Erythroblast (primary cell): ENCODE results near the gene CTSL.

Source experiments
- DNase-seq, 2 experiments: peaks; one replicate each; lab custom pipeline; 2025; lab: John Stamatoyannopoulos, UW
- GATA1 ChIP-seq: IDR thresholded peaks from 2 replicates; pipeline ENCODE4 v1.6.1; 2011; ENCODE audit warnings: low read depth, mild to moderate bottlenecking, control low read depth, low read length, moderate library complexity
- POLR2A ChIP-seq: IDR thresholded peaks from 2 replicates; pipeline ENCODE4 v1.6.1; 2011; ENCODE audit warnings: mild to moderate bottlenecking, low read length

The CTSL gene

DNA sequence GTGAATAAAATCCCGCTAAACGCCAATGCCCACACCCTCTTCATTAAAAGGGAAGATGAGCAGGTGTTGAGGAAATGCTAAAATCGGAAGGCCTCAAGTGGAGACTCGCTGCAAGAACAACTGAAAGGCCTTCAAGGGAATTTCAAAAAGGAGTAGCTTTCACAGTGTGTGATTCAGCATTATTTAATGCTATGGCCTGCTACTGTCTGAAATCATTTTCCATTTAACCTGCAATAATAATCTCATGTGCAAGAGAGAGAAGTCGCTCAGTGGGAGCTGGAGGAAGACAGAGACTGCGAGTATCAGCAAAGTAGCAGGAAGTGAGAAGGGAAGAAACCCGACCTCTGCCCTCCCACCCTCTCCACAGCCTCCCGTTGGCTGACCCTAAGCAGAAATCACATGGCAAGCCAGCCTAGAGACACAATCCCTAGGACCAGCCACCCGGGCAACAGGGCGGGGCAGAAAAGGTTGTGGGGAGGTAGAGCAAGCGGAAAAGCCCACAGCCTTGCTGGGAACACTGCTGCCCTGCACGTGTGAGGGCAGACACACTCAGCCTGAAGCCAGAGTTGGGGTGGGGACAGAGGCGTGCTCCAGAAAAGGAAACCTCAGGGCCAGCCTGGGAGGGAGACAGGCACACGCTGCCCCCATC is 39.9 kb upstream of the CTSL start:
- peak in 1 of 2 experiments; percentile 33 for DNase-seq
- TF ChIP-seq GATA1 (no peak), POLR2A (no peak)

GRCh38 chr9:87686520-87687090 is 39.3 kb upstream of the CTSL start:
- DNase-seq: no peak
- TF ChIP-seq POLR2A (no peak), GATA1 (no peak)

- no peak for TF ChIP-seq POLR2A
- no peak for TF ChIP-seq GATA1
- DNase-seq: no peak
These were observed 38.7 kb upstream of the CTSL start for GRCh38 chr9:87687207-87687606.

- no peak for DNase-seq
- TF ChIP-seq POLR2A: no peak
- TF ChIP-seq GATA1: no peak
These were observed 31.6 kb upstream of the CTSL start for GRCh38 chr9:87694236-87694755.

GRCh38 chr9:87695523-87695922 is 30.4 kb upstream of the CTSL start:
- no peak for DNase-seq
- TF ChIP-seq GATA1 (no peak), POLR2A (no peak)

GRCh38 chr9:87696641-87697040 is 29.3 kb upstream of the CTSL start:
- TF ChIP-seq GATA1 (no peak), POLR2A (no peak)
- DNase-seq: no peak

GRCh38 chr9:87698069-87698809 is 27.7 kb upstream of the CTSL start:
- DNase-seq: no peak
- no peak for TF ChIP-seq GATA1
- TF ChIP-seq POLR2A: no peak

- no peak for DNase-seq
These were observed 26.1 kb upstream of the CTSL start for GRCh38 chr9:87699835-87700234.

GRCh38 chr9:87701491-87701890 is 24.4 kb upstream of the CTSL start:
- no peak for TF ChIP-seq POLR2A
- no peak for TF ChIP-seq GATA1
- no peak for DNase-seq

More at GRCh38 chr9:87699835-87700234, 26.1 kb upstream of the CTSL start:
- TF ChIP-seq GATA1: no peak
- no peak for TF ChIP-seq POLR2A

DNA sequence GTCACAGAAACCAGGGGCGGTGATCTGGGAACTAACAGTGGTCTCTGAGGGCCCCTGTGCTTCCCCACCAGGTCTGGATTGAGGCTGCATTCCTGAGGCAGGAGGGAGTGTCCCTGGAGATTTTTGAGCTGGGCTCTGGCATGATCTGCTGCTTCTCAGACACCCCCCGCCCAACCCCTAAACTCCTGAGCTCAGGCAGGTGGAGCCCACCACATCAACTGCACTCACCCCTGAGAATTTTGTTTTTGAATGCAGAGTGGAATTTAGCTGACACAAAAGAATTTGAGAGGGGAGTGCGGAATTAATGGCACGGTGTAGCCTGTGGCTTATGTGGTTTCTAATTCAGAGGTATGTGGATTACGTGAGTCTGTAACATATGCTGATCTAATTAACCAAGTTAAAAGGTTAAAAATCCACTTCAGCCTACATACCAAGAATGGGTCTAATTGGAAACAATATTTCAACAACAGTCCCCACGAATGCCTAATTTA is 23.9 kb upstream of the CTSL start:
- no peak for DNase-seq
- no peak for TF ChIP-seq POLR2A
- TF ChIP-seq GATA1: no peak

DNA sequence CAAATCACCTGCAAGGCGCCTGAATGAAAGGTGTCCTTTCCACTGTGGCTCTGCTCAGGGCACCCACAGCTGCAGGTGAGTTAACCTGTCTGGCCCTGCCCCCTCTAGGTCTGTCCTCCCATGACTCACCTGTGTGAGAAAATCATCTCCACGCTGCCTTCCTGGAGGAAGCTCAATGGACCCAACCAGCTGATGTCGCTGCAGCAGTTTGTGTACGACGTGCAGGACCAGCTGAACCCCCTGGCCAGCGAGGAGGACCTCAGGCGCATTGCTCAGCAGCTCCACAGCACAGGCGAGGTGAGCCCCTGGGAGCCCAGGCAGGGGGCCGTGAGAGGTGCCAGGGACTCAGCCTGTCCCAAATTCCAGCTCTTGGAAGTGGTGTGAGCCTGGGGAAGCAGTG is 23.0 kb upstream of the CTSL start:
- TF ChIP-seq POLR2A (no peak), GATA1 (no peak)
- no peak for DNase-seq

GRCh38 chr9:87703636-87704276 is 22.2 kb upstream of the CTSL start:
- TF ChIP-seq GATA1 (no peak), POLR2A (no peak)
- DNase-seq: no peak

DNA sequence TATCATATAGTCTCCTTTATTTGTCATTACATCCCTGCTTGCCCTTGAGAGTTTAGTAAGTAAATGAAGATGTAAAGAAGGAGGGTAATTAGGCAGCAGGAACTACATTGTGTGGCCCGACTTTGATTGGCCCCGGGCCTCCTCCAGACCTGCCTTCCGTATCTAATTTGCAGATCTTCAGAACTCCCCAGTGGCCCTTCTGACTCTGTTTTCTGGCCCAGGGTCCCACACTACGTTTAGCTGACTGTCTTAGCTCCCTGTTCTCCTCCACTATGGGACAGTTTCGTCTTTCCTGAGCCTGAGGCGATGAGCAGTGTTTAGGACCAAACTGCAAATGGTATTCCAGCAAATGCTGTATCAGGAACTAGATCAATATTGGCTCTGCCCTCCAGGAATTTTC is 21.6 kb upstream of the CTSL start:
- DNase-seq: no peak
- TF ChIP-seq POLR2A (no peak), GATA1 (no peak)
